ENCODE results near the gene CCDC112.
"Not testable (repeated sequence)": the region's sequence is repeated elsewhere in the genome, so short reads cannot be mapped to it uniquely, and the experiment has no call there.

CCDC112 gene

GRCh38 chr5:115296124-115297022, at the start of gene CCDC112:
TSS of gene CCDC112 (minus strand) at chr5:115296654. CDS start at chr5:115296543, 111 bp downstream.
- H3K27me3 Mint-ChIP-seq = peaks cover 7% of the 10 kb centered on the region
- H3K4me1 Mint-ChIP-seq = peaks cover 6% of the 10 kb centered on the region
- H3K4me3 Mint-ChIP-seq = peak within 1 kb of the TSS; percentile 80 to 87
- no peak within 1 kb of the TSS for H3K27ac Mint-ChIP-seq
- H3K9me3 Mint-ChIP-seq = peaks cover 4 to 8% of the 10 kb centered on the region in 2 donors
- DNase-seq (peak; percentile 60 to 62), ATAC-seq (peak; percentile 88)

GRCh38 chr5:115345344-115345743, 48.9 kb upstream of the CCDC112 start:
- H3K4me1 Mint-ChIP-seq = no peaks in the 10 kb centered on the region

GRCh38 chr5:115343855-115344254, 47.4 kb upstream of the CCDC112 start:
- no peak for DNase-seq
- no peaks in the 10 kb centered on the region for H3K4me1 Mint-ChIP-seq
- H3K27me3 Mint-ChIP-seq = peaks cover 53% of the 10 kb centered on the region
- H3K27ac Mint-ChIP-seq = no peak overlapping the region
- no peaks in the 10 kb centered on the region for H3K9me3 Mint-ChIP-seq
- ATAC-seq = no peak
- no peak overlapping the region for H3K4me3 Mint-ChIP-seq

More at GRCh38 chr5:115345344-115345743, 48.9 kb upstream of the CCDC112 start:
- no peak for DNase-seq
- no peak for ATAC-seq
- Mint-ChIP-seq H3K9me3 (no peaks in the 10 kb centered on the region), H3K27ac (no peak overlapping the region), H3K4me3 (no peak overlapping the region), H3K27me3 (peaks cover 55% of the 10 kb centered on the region)

GRCh38 chr5:115342590-115343377, 46.3 kb upstream of the CCDC112 start:
- H3K4me3 Mint-ChIP-seq = no peak overlapping the region
- DNase-seq (no peak), ATAC-seq (no peak)
- no peaks in the 10 kb centered on the region for H3K4me1 Mint-ChIP-seq
- H3K9me3 Mint-ChIP-seq = no peaks in the 10 kb centered on the region
- H3K27me3 Mint-ChIP-seq = peaks cover 52% of the 10 kb centered on the region
- H3K27ac Mint-ChIP-seq = no peak overlapping the region

GRCh38 chr5:115341745-115342144, 45.3 kb upstream of the CCDC112 start:
- peaks cover 53% of the 10 kb centered on the region for H3K27me3 Mint-ChIP-seq
- no peaks in the 10 kb centered on the region for H3K4me1 Mint-ChIP-seq
- H3K9me3 Mint-ChIP-seq = no peaks in the 10 kb centered on the region
- ATAC-seq = no peak
- no peak for DNase-seq
- no peak overlapping the region for H3K27ac Mint-ChIP-seq
- H3K4me3 Mint-ChIP-seq = no peak overlapping the region

- Mint-ChIP-seq H3K4me3 (no peak overlapping the region), H3K4me1 (no peaks in the 10 kb centered on the region), H3K27ac (no peak overlapping the region), H3K9me3 (no peaks in the 10 kb centered on the region), H3K27me3 (peaks cover 43% of the 10 kb centered on the region)
- ATAC-seq = no peak
- DNase-seq = no peak
These were observed 42.4 kb upstream of the CCDC112 start for GRCh38 chr5:115338851-115339250.

- ATAC-seq (no peak), DNase-seq (no peak)
- H3K27ac Mint-ChIP-seq = no peak overlapping the region
- no peak overlapping the region for H3K4me3 Mint-ChIP-seq
- H3K9me3 Mint-ChIP-seq = no peaks in the 10 kb centered on the region
- H3K4me1 Mint-ChIP-seq = peaks cover 5% of the 10 kb centered on the region
- H3K27me3 Mint-ChIP-seq = peaks cover 41% of the 10 kb centered on the region
These were observed 41.4 kb upstream of the CCDC112 start for GRCh38 chr5:115337882-115338281.

- H3K27ac Mint-ChIP-seq = no peak overlapping the region
- peaks cover 8% of the 10 kb centered on the region for H3K4me1 Mint-ChIP-seq
- DNase-seq = no peak
- no peak overlapping the region for H3K4me3 Mint-ChIP-seq
- H3K27me3 Mint-ChIP-seq = peaks cover 36% of the 10 kb centered on the region
- no peaks in the 10 kb centered on the region for H3K9me3 Mint-ChIP-seq
- no peak for ATAC-seq
These were observed 40.5 kb upstream of the CCDC112 start for GRCh38 chr5:115336964-115337363.

GRCh38 chr5:115336201-115336720, 39.8 kb upstream of the CCDC112 start:
- Mint-ChIP-seq H3K27ac (no peak overlapping the region), H3K27me3 (peaks cover 43% of the 10 kb centered on the region)
- no peak for ATAC-seq

GRCh38 chr5:115335301-115335700, 38.8 kb upstream of the CCDC112 start:
- H3K4me3 Mint-ChIP-seq = no peak overlapping the region
- ATAC-seq = no peak
- no peaks in the 10 kb centered on the region for H3K9me3 Mint-ChIP-seq
- peaks cover 48% of the 10 kb centered on the region for H3K27me3 Mint-ChIP-seq
- peaks cover 21% of the 10 kb centered on the region for H3K4me1 Mint-ChIP-seq
- H3K27ac Mint-ChIP-seq = no peak overlapping the region
- DNase-seq = no peak

More at GRCh38 chr5:115336201-115336720, 39.8 kb upstream of the CCDC112 start:
- H3K4me1 Mint-ChIP-seq = peaks cover 15% of the 10 kb centered on the region
- DNase-seq = no peak
- H3K9me3 Mint-ChIP-seq = no peaks in the 10 kb centered on the region
- no peak overlapping the region for H3K4me3 Mint-ChIP-seq

GRCh38 chr5:115333164-115333563, 36.7 kb upstream of the CCDC112 start:
- Mint-ChIP-seq H3K27me3 (peaks cover 44% of the 10 kb centered on the region), H3K4me1 (peaks cover 21% of the 10 kb centered on the region), H3K9me3 (no peaks in the 10 kb centered on the region), H3K4me3 (no peak overlapping the region), H3K27ac (no peak overlapping the region)
- ATAC-seq (peak; percentile 96), DNase-seq (peak in 1 of 2 donors; percentile 31)

GRCh38 chr5:115330830-115331229, 34.4 kb upstream of the CCDC112 start:
- Mint-ChIP-seq H3K9me3 (no peaks in the 10 kb centered on the region), H3K4me1 (peaks cover 21% of the 10 kb centered on the region), H3K27ac (no peak overlapping the region), H3K4me3 (no peak overlapping the region), H3K27me3 (peaks cover 42% of the 10 kb centered on the region)
- no peak for ATAC-seq
- no peak for DNase-seq

GRCh38 chr5:115329475-115329874, 33.0 kb upstream of the CCDC112 start:
- no peak overlapping the region for H3K4me3 Mint-ChIP-seq
- no peaks in the 10 kb centered on the region for H3K9me3 Mint-ChIP-seq
- ATAC-seq (no peak), DNase-seq (no peak)
- H3K4me1 Mint-ChIP-seq = peaks cover 21% of the 10 kb centered on the region
- peaks cover 40% of the 10 kb centered on the region for H3K27me3 Mint-ChIP-seq
- no peak overlapping the region for H3K27ac Mint-ChIP-seq

GRCh38 chr5:115328617-115329274, 32.3 kb upstream of the CCDC112 start:
- H3K9me3 Mint-ChIP-seq, ATAC-seq, H3K27ac Mint-ChIP-seq, DNase-seq, H3K4me3 Mint-ChIP-seq: not testable (repeated sequence)
- Mint-ChIP-seq H3K27me3 (peaks cover 47% of the 10 kb centered on the region), H3K4me1 (peaks cover 21% of the 10 kb centered on the region)

- no peak overlapping the region for H3K4me3 Mint-ChIP-seq
- DNase-seq (no peak), ATAC-seq (no peak)
- H3K27ac Mint-ChIP-seq = no peak overlapping the region
- no peaks in the 10 kb centered on the region for H3K4me1 Mint-ChIP-seq
- H3K9me3 Mint-ChIP-seq = no peaks in the 10 kb centered on the region
- H3K27me3 Mint-ChIP-seq = peaks cover 42% of the 10 kb centered on the region
These were observed 29.0 kb upstream of the CCDC112 start for GRCh38 chr5:115325296-115325959.
